ENCODE measurements around the gene SLC5A6.

GRCh38 chr2:27241761-27242613, 29.9 kb upstream of the SLC5A6 start:
- TF ChIP-seq CTCF (IDR thresholded peaks at IDR 0.05; ENCODE audit: low read depth, low read length) = no peak
- TF ChIP-seq POLR2A (IDR thresholded peaks at IDR 0.05; ENCODE audit: extremely low read depth, insufficient read length) = no peak
- TF ChIP-seq MAX (IDR thresholded peaks at IDR 0.05; ENCODE audit: low read depth, low read length) = no peak
- no peak for TF ChIP-seq MYC (IDR thresholded peaks at IDR 0.05; ENCODE audit: low read depth, low read length)

All from NB4 (cell line).